Trophoblast cell (in vitro differentiated cells and primary cell): Measurements from ENCODE around the gene SERPINA1.

Experiments used
- DNase-seq, 2 donors: peaks; one replicate each; pipeline ENCODE4 v3.0.0-alpha.2; 2016
- H2AFZ ChIP-seq: 2 replicates; pipeline ENCODE4 v1.6.1; 2013; ENCODE audit warnings: low read length, moderate library complexity, mild to moderate bottlenecking; ENCODE audit not compliant: insufficient read depth, poor library complexity
- H2AK5ac ChIP-seq: 2 replicates; pipeline ENCODE4 v1.6.1; 2013; ENCODE audit warnings: mild to moderate bottlenecking, low read length
- H2BK120ac ChIP-seq: 2 replicates; pipeline ENCODE4 v1.6.1; 2013; ENCODE audit warnings: low read length, mild to moderate bottlenecking, moderate library complexity; ENCODE audit not compliant: insufficient read depth, poor library complexity
- H2BK12ac ChIP-seq: 2 replicates; pipeline ENCODE4 v1.6.1; 2013; ENCODE audit warnings: mild to moderate bottlenecking, low read length, moderate library complexity
- H2BK5ac ChIP-seq: 2 replicates; pipeline ENCODE4 v1.6.1; 2013; ENCODE audit warnings: low read length, low read depth, moderate library complexity, mild to moderate bottlenecking; ENCODE audit not compliant: poor library complexity
- H3K14ac ChIP-seq: 2 replicates; pipeline ENCODE4 v1.6.1; 2013; ENCODE audit warnings: mild to moderate bottlenecking, low read length
- H3K18ac ChIP-seq: 2 replicates; pipeline ENCODE4 v1.6.1; 2013; ENCODE audit warnings: mild to moderate bottlenecking, low read length
- H3K23ac ChIP-seq: 2 replicates; pipeline ENCODE4 v1.6.1; 2013; ENCODE audit warnings: low read length
- H3K27ac ChIP-seq: 2 replicates; pipeline ENCODE4 v1.5.1; 2013; ENCODE audit warnings: low read depth, mild to moderate bottlenecking, inconsistent platforms, low read length, moderate library complexity
- H3K27me3 ChIP-seq: 2 replicates; pipeline ENCODE4 v1.6.1; 2013; ENCODE audit warnings: inconsistent platforms, mild to moderate bottlenecking, low read length, moderate library complexity; ENCODE audit not compliant: insufficient read depth
- H3K36me3 ChIP-seq, 2 experiments: 1 replicate in 1 of 2; 2 replicates in 1 of 2; pipeline ENCODE4 v1.6.1; 2013; ENCODE audit warnings: low read length in 2 of 2, mild to moderate bottlenecking in 2 of 2, moderate library complexity in 1 of 2; ENCODE audit not compliant: insufficient read depth in 2 of 2, control insufficient read depth in 1 of 2
- H3K4ac ChIP-seq: 2 replicates; pipeline ENCODE4 v1.6.1; 2013; ENCODE audit warnings: low read depth, mild to moderate bottlenecking, low read length, moderate library complexity
- H3K4me1 ChIP-seq, 2 experiments: 1 replicate in 1 of 2; 2 replicates in 1 of 2; pipeline ENCODE4 v1.6.1; 2013; ENCODE audit warnings: low read length in 2 of 2, mild to moderate bottlenecking in 2 of 2, moderate library complexity in 1 of 2; ENCODE audit not compliant: insufficient read depth in 2 of 2, control insufficient read depth in 1 of 2
- H3K4me2 ChIP-seq: 2 replicates; pipeline ENCODE4 v1.6.1; 2013; ENCODE audit warnings: inconsistent platforms, mild to moderate bottlenecking, low read length, moderate library complexity
- H3K4me3 ChIP-seq: 2 replicates; pipeline ENCODE4 v1.5.1; 2013; ENCODE audit warnings: mild to moderate bottlenecking, low read depth, low read length, inconsistent platforms
- H3K79me1 ChIP-seq: one replicate; pipeline ENCODE4 v1.6.1; 2013; ENCODE audit warnings: low read length
- H3K79me2 ChIP-seq: 2 replicates; pipeline ENCODE4 v1.6.1; 2013; ENCODE audit warnings: low read length, mild to moderate bottlenecking; ENCODE audit not compliant: control insufficient read depth, insufficient read depth, poor library complexity
- H3K9ac ChIP-seq: 2 replicates; pipeline ENCODE4 v1.6.1; 2013; ENCODE audit warnings: mild to moderate bottlenecking, low read length
- H3K9me3 ChIP-seq: 2 replicates; pipeline ENCODE4 v1.6.1; 2013; ENCODE audit warnings: low read depth, mild to moderate bottlenecking, control low read depth, inconsistent platforms, low read length; ENCODE audit not compliant: insufficient read depth
- H4K12ac ChIP-seq: 2 replicates; pipeline ENCODE4 v1.6.1; 2013; ENCODE audit warnings: low read depth, mild to moderate bottlenecking, low read length, moderate library complexity
- H4K8ac ChIP-seq: 2 replicates; pipeline ENCODE4 v1.6.1; 2013; ENCODE audit warnings: low read depth, mild to moderate bottlenecking, low read length, moderate library complexity
- H4K91ac ChIP-seq: one replicate; pipeline ENCODE4 v1.6.1; 2013; ENCODE audit warnings: low read depth, mild to moderate bottlenecking, low read length, moderate library complexity
- WGBS: extraction: QIAGEN DNeasy Blood & Tissue Kit; methylation state at CpG from one replicate; pipeline ENCODE4 v1.1.7; 2013; ENCODE audit warnings: missing lambda C conversion rate; ENCODE audit not compliant: insufficient read length, insufficient coverage; ENCODE audit errors: extremely low coverage; 5-methylcytosine and 5-hydroxymethylcytosine counted together

SERPINA1 gene

GRCh38 chr14:94407906-94408305, 19.5 kb upstream of the SERPINA1 start:
- peaks cover 2% of the 10 kb centered on the region for H3K79me1 ChIP-seq
- DNase-seq: no peak
- H3K4ac ChIP-seq: no peak overlapping the region
- H2BK120ac ChIP-seq: no peak overlapping the region
- H4K12ac ChIP-seq: no peak overlapping the region
- no peak overlapping the region for H4K8ac ChIP-seq
- no peak overlapping the region for H4K91ac ChIP-seq
- H3K79me2 ChIP-seq: no peaks in the 10 kb centered on the region
- H2BK5ac ChIP-seq: no peak overlapping the region
- H2AK5ac ChIP-seq: no peak overlapping the region
- H3K9ac ChIP-seq: no peak overlapping the region
- H3K18ac ChIP-seq: no peak overlapping the region
- H3K4me1 ChIP-seq: peaks cover 3 to 4% of the 10 kb centered on the region in 2 experiments
- H3K27ac ChIP-seq: no peak overlapping the region
- no peak overlapping the region for H2AFZ ChIP-seq
- H3K4me3 ChIP-seq: no peak overlapping the region
- no peaks in the 10 kb centered on the region for H3K27me3 ChIP-seq
- H3K9me3 ChIP-seq: no peaks in the 10 kb centered on the region
- H3K4me2 ChIP-seq: no peak overlapping the region
- no peak overlapping the region for H3K14ac ChIP-seq
- H2BK12ac ChIP-seq: no peak overlapping the region
- H3K23ac ChIP-seq: no peak overlapping the region
- H3K36me3 ChIP-seq: no peaks in the 10 kb centered on the region

GRCh38 chr14:94406910-94407309, 18.5 kb upstream of the SERPINA1 start:
- Histone ChIP-seq H3K9ac (no peak overlapping the region), H4K12ac (no peak overlapping the region), H4K8ac (no peak overlapping the region), H3K4me1 (peaks cover 0 to 2% of the 10 kb centered on the region in 2 experiments), H3K27ac (no peak overlapping the region), H3K4me3 (no peak overlapping the region), H3K27me3 (no peaks in the 10 kb centered on the region), H4K91ac (no peak overlapping the region), H2BK12ac (no peak overlapping the region), H3K79me2 (no peaks in the 10 kb centered on the region), H3K36me3 (no peaks in the 10 kb centered on the region), H3K4me2 (no peak overlapping the region), H2AFZ (no peak overlapping the region), H3K14ac (no peak overlapping the region), H3K79me1 (no peaks in the 10 kb centered on the region), H3K4ac (no peak overlapping the region), H3K18ac (no peak overlapping the region), H2BK5ac (no peak overlapping the region), H2AK5ac (no peak overlapping the region), H2BK120ac (no peak overlapping the region), H3K9me3 (no peaks in the 10 kb centered on the region), H3K23ac (no peak overlapping the region)
- no peak for DNase-seq

- Histone ChIP-seq H3K4me1 (no peaks in the 10 kb centered on the region), H3K9ac (no peak overlapping the region), H3K79me2 (no peaks in the 10 kb centered on the region), H4K12ac (no peak overlapping the region), H2BK12ac (no peak overlapping the region), H3K4ac (no peak overlapping the region), H2BK5ac (no peak overlapping the region), H3K4me2 (no peak overlapping the region), H3K14ac (no peak overlapping the region), H2AK5ac (no peak overlapping the region), H3K23ac (no peak overlapping the region), H3K36me3 (no peaks in the 10 kb centered on the region), H3K79me1 (no peaks in the 10 kb centered on the region), H3K9me3 (no peaks in the 10 kb centered on the region), H3K18ac (no peak overlapping the region), H4K91ac (no peak overlapping the region), H3K27me3 (no peaks in the 10 kb centered on the region), H2AFZ (no peak overlapping the region), H2BK120ac (no peak overlapping the region), H3K27ac (no peak overlapping the region), H3K4me3 (no peak overlapping the region), H4K8ac (no peak overlapping the region)
- no peak for DNase-seq
- WGBS: no CpG with 5 or more reads among the region's 2 CpGs
Measured at GRCh38 chr14:94405486-94405885, 17.1 kb upstream of the SERPINA1 start.

GRCh38 chr14:94404561-94404960, 16.2 kb upstream of the SERPINA1 start:
- Histone ChIP-seq H3K4me3 (no peak overlapping the region), H2AFZ (no peak overlapping the region), H4K8ac (no peak overlapping the region), H3K27ac (no peak overlapping the region), H3K4ac (no peak overlapping the region), H3K79me2 (no peaks in the 10 kb centered on the region), H3K36me3 (no peaks in the 10 kb centered on the region), H3K23ac (no peak overlapping the region), H3K9me3 (no peaks in the 10 kb centered on the region), H2BK12ac (no peak overlapping the region), H2AK5ac (no peak overlapping the region), H3K27me3 (no peaks in the 10 kb centered on the region), H3K79me1 (no peaks in the 10 kb centered on the region), H4K91ac (no peak overlapping the region), H2BK120ac (no peak overlapping the region), H3K4me1 (peaks cover 0 to 2% of the 10 kb centered on the region in 2 experiments), H2BK5ac (no peak overlapping the region), H3K14ac (no peak overlapping the region), H3K9ac (no peak overlapping the region), H3K18ac (no peak overlapping the region), H4K12ac (no peak overlapping the region), H3K4me2 (no peak overlapping the region)
- peak in 1 of 2 donors; percentile 16 for DNase-seq
- WGBS: no CpG with 5 or more reads among the region's 2 CpGs
